Cerebellar nuclear complex (tissue), 1 donor: Measurements from ENCODE around the gene DLX4.

Experiments
- DNase-seq, 2 experiments: peaks; one replicate each; lab custom pipeline; 2025; lab: John Stamatoyannopoulos, UW

The DLX4 gene, protein sequence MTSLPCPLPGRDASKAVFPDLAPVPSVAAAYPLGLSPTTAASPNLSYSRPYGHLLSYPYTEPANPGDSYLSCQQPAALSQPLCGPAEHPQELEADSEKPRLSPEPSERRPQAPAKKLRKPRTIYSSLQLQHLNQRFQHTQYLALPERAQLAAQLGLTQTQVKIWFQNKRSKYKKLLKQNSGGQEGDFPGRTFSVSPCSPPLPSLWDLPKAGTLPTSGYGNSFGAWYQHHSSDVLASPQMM

DNA sequence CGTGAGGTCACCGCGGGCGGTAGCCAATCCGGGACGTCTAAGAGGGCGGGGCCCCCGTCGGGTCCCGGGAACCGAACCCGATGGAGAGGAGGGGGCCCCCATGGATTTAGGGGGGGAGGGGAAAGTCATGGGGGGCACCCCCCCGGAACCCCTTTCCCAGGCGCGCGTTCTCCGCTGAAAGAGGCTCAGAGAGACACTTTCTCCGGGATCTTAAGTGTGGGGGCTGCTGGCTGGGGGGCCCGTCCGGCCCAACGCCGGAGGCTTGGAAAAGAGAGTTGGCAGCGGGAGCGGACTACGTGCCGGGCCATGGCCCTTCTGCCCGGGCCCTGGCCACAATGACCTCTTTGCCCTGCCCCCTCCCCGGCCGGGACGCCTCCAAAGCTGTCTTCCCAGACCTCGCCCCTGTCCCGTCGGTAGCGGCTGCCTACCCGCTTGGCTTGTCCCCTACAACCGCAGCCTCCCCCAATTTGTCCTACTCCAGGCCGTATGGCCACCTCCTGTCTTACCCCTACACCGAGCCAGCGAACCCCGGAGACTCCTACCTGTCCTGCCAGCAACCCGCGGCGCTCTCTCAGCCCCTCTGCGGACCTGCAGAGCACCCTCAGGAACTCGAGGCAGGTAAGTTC, at the start of gene DLX4:
Gene DLX4 (plus strand): TSS at position 57 of the 626 bp plus-strand sequence. CDS start 279 bp downstream, at position 336.
- DNase-seq, result no peak

GRCh38 chr17:49920030-49920769, 48.8 kb upstream of the DLX4 start:
- no peak for DNase-seq

DNA sequence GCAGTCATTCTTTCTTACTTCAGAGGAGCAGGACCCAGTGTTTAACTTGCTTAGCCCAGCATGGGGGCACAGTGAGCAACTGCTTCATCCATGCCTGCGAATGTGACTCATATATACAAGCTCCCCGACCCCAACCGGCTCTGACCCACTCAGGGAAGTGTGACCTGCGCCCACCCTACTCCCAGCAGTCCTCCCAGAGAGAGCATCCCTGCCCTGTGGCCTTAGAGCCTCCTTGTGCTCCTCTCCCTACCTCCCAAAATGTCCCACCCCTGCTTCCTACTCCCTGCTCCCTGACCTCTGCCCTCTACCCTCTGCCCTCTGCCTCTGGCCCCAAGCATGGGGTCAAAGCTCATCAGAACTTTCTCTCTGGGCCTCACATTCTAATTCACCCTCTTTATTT, 46.9 kb upstream of the DLX4 start:
- no peak for DNase-seq

DNA sequence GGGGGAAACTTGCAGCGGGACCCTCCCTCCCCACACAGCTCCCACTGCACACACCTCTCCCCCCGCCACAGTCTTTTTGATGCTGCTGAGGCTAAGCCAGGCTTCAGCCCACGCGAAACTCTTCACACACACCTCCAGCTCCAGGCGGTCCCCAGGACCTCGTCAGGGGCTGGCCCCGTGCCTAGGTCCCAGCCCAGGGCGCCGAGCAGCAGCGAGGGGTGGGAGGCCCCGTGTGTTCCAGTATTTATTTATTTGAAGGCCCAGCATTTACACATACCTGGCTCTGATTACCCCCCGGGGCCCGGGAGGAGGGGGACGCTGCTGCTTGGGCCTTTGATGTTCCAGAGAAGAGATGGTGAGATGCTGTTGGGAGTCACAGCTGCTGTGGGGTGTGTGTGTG, 44.9 kb upstream of the DLX4 start:
- no peak for DNase-seq

- DNase-seq, result no peak
Observed at GRCh38 chr17:49924589-49924988, 44.4 kb upstream of the DLX4 start.

- no peak for DNase-seq
Observed at GRCh38 chr17:49925921-49926320, 43.1 kb upstream of the DLX4 start.

- DNase-seq, result no peak
Observed at GRCh38 chr17:49926886-49927285, 42.1 kb upstream of the DLX4 start.

DNA sequence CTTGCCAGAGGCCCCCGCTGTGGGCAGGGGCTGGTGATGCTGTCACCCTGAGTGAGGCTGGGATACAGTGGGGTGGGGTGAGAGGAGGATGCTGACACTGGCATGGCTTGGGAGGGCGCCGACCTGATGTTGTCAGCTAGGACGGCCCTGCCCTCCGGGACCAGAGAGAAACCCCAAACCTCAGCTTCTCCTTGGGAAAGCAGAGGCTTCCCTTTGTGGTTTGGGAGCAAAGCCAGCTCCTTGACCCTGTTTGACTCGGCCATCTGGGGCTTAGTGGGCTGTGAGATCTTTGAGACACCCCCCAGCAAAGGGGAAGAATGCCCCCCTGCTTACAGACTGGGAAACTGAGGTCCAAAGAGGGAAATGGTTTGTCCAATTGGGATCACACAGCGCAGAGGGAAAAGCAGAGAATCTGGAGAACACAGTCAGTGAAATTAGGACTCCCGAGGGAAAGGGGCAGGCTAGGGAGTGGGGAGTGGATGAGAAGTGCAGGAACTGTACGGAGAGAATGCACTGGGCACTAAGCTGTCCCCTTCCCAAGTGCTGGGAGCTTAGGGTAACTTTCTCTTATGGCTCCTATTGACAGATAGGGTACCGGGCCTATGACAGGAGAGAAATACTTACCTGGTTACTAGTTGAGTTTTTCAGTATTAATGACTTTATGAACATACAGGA, 40.7 kb upstream of the DLX4 start:
- DNase-seq, result no peak

DNA sequence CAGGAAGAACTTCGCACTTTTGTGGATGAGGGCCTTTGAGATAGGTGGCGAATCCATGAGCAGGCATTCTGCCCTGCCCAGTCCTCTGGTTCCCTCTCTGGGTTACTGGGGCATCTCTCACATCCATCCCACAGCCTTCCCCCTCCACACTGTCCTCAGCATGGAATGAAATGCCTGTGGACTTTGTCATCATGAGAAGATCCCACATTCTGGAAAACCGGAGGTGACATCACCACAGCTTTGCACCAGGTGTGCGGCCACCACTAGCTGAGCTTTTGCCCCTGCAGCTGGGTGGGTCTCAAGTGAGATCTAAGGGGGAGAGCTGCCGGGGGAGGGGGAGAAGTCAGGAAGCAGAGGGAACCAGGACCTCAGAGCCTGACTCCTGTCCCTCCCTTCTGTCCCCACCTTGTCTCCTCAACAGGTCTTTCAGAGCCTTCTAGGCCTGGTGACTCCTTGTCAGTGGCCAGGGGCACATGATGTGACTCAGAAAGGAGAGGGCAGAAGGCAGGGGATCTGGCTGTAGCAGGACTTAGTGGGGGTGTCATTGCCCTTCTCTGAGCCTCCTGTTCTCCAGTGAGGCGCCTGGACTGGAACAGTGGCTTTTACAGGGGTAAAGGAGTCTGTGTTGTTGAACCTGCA, 40.0 kb upstream of the DLX4 start:
- DNase-seq, result no peak

DNA sequence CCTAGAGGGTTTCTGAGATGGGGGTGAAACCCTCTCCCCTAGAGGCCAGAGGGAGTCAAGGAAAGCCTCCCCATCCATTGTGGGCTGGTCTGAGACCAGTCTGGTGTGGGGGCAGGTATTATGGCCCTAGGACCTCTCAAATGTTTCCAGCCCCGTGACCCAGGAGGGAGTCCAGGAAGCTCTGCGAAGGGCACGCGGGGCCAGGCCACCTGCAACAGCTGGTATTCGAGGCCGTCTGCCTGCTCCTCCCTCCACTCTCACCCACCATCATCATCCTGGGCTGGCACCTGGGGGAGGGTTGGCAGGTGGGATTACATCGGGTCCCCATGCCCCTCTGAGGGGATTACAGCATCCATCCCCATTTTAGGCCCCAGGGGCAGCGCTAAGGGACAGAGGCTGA, 38.1 kb upstream of the DLX4 start:
- DNase-seq, result no peak

DNA sequence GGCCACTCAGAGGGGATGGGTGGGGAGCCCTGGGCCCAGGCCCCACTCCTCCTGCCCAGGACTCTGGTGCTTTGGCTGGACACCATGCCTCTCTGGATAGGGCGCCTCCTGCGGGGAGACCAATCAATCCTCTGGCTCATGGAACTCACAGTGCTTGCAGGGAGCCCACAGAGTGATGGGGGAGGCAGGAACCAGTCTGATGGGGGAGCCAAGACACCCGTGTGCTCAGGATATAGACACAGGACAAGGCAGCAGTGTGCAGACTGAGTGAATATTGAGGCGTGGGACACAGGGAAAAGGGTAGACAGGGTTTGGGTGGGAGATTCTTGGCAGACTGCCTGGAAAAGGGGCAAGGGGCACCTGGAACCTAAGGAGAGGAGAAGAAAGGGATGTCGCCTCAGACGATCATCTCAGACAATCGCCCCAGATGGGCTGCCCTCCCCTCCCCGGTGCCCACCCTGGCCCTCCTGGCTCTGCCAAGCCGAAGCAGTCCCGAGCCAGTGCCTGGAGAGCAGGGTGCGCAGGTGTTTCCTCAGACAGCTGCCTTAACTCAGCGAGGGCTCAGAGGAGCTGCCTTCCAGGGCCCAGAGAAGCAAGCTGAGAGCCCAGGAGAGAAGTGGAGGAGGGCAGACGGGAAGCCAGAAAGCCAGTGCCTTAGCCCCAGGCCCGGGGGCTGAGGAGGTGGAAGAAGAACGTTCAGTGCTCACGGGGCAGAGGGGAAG, 37.4 kb upstream of the DLX4 start:
- DNase-seq, result no peak

GRCh38 chr17:49932138-49932723, 36.8 kb upstream of the DLX4 start:
- no peak for DNase-seq

- DNase-seq, result no peak
Observed at GRCh38 chr17:49932901-49933300, 36.1 kb upstream of the DLX4 start.

DNA sequence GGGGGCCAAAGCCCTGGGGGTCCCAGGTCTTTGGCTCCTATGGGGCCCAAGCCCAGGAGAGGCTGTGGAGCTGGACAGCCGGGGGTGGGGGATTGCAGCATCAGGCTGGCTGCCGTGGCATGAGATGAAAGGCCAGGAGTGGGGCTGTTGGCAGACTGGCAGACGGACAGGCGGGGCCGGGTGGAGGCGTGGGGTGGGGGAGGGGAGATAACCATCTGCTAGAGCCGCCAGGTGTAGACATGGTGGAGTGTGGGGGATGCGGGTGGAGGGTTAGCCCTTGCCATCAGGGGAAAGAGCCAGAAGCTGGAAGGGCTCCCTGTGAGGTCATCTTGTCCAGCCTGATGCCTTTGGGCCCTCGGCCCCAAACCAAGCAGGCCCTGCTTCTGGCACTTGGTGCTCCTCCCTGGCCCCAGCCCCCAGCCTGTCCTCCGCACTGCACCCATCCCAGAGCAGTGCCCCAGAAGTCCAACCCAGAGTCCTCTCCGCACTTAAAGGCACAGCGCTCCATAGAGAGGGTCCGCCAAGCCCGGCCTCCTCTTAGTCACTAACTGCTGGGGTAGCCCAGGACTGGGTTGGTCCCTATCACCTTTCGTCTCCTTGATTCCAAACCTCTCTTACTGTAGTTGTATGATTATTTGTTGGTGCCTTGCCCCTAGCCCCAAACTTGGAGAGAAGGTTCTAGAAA, 33.3 kb upstream of the DLX4 start:
- DNase-seq, result no peak

DNA sequence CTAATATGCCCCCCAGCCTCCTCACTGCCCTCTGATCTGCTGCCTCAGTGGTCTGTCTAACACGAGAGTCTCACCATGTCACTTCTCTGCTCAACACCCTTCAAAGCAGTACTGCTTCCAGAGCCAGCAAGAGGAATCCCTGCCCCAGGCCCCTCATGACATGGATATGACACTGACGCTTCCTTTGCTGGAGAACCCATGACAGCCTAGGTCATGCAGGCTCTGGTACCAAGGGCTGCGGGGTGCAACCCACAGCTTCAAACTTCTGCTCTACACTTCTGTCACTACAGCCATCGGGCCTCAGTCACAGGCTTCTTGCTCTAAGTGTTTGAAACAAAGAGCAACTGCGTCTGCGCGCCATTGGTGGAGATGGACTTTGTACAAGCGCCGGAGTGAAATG, 32.6 kb upstream of the DLX4 start:
- no peak for DNase-seq

- no peak for DNase-seq
Observed at GRCh38 chr17:49939318-49939717, 29.7 kb upstream of the DLX4 start.

GRCh38 chr17:49941427-49941826, 27.6 kb upstream of the DLX4 start:
- DNase-seq, result no peak

- no peak for DNase-seq
Observed at GRCh38 chr17:49942947-49943346, 26.0 kb upstream of the DLX4 start.

DNA sequence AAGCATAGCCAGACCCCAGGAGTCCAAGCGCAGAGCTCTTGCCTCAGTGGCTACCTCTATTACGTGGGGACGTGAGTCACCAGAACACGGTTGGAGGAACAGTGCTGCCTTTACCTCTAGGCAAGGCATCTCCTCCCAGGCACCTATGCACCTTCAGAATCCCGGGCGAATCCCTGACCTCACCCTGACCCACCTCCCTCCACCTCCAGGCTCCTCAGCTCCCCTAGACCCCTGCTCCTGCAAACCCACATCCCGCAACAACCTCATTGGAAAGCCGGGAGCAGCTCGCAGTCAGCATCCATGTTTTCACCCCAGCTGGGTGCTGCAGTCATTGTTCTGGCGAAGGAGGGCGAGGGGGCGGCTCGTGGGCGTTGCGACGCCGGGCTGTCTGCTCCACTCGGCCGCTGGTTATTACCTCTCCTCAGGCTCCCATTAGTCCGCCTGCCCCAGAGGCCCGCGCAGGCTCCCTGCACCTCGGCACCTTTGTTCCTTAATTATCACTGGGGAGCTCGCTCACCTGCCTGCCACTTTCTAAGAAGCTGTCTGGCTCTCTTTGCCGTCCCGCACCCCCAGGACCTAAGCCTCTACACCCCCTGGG, 24.6 kb upstream of the DLX4 start:
- DNase-seq, result no peak

- no peak for DNase-seq
Observed at GRCh38 chr17:49946208-49946607, 22.8 kb upstream of the DLX4 start.
